ENCODE results near the gene LIMS1.
A peak's percentile ranks its signal among the peaks of the same experiment; 100 is the strongest.

LIMS1 gene

GRCh38 chr2:108560895-108561530 lies 26.7 kb downstream of the LIMS1 start:
- in situ Hi-C loops (cut with MboI; ENCODE audit: low sequenced_read_pairs), result no loop called here

GRCh38 chr2:108562274-108562673 lies 28.0 kb downstream of the LIMS1 start:
- no peaks in the 10 kb centered on the region for H3K36me3 ChIP-seq (replicated peaks)
- no peak overlapping the region for H3K4me3 ChIP-seq

More at GRCh38 chr2:108560895-108561530, 26.7 kb downstream of the LIMS1 start:
- Histone ChIP-seq H3K36me3 (replicated peaks) (no peaks in the 10 kb centered on the region), H3K4me3 (no peak overlapping the region), H3K9me3 (no peaks in the 10 kb centered on the region), H3K4me1 (no peaks in the 10 kb centered on the region), H3K27me3 (ENCODE audit: low read depth) (no peaks in the 10 kb centered on the region)
- no peak for DNase-seq (ENCODE audit: low spot score in 2 of 2)

DNA sequence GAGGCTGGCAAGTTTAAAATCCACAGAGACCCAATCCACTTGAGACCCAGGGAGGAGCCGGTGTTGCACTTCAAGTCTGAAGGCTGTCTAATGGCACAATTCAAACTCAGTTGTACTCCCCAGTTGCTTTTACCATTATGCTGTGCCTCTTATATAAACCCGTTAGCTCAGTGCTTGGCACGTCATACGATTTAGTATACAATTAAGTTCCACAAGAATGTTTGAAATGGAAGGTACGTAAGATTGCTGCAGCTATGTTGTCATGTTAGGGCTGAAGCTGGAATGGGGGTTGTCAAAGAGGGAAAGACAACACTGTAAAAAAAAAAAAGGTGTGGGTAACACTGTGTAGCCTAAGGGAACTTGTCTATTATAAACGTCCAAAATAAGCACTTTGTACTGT lies 30.2 kb downstream of the LIMS1 start:
- H3K36me3 ChIP-seq (replicated peaks), result no peaks in the 10 kb centered on the region
- no peak for DNase-seq (ENCODE audit: low spot score in 2 of 2)
- H3K4me3 ChIP-seq, result no peak overlapping the region
- H3K4me1 ChIP-seq, result no peaks in the 10 kb centered on the region; the same call in 1 of the 2 replicates
- H3K9me3 ChIP-seq, result no peaks in the 10 kb centered on the region
- in situ Hi-C loops (cut with MboI; ENCODE audit: low sequenced_read_pairs), result no loop called here
- no peaks in the 10 kb centered on the region for H3K27me3 ChIP-seq (ENCODE audit: low read depth)

More at GRCh38 chr2:108562274-108562673, 28.0 kb downstream of the LIMS1 start:
- Histone ChIP-seq H3K4me1 (no peaks in the 10 kb centered on the region), H3K9me3 (no peaks in the 10 kb centered on the region), H3K27me3 (ENCODE audit: low read depth) (no peaks in the 10 kb centered on the region)
- in situ Hi-C loops (cut with MboI; ENCODE audit: low sequenced_read_pairs), result no loop called here
- DNase-seq (ENCODE audit: low spot score in 2 of 2), result no peak

DNA sequence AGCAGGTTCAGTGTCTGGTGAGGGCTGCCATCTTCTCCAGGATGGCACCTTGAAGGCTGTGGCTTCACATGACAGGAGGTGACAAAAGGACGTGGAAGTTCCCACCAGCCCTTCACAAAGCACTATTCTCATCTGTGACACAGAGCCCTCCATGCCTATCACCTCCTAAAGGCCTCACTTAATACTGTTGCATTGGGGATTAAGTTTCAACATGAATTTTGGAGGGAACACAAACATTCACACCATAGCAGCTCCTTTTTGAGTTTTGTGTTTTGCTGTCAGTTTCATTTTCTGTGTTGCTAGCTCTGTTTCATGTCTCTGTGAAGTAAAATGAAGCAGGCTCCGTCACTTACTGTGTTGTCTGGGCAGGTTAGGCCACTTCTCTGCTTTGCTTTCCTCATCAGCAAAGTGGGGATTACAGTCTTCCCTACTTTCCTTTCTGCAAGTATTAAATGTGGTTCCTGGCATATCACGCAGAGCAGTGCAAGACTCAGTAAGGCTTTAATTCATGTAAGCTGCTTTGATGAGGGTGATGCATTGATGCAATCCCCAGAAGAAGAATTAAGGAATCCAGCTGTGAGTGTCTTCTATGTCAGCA lies 31.6 kb downstream of the LIMS1 start:
- in situ Hi-C loops (cut with MboI; ENCODE audit: low sequenced_read_pairs), result no loop called here
- Histone ChIP-seq H3K36me3 (replicated peaks) (no peaks in the 10 kb centered on the region), H3K27me3 (ENCODE audit: low read depth) (no peaks in the 10 kb centered on the region), H3K9me3 (no peaks in the 10 kb centered on the region), H3K4me3 (no peak overlapping the region), H3K4me1 (no peaks in the 10 kb centered on the region; the same call in 1 of the 2 replicates)
- DNase-seq (ENCODE audit: low spot score in 2 of 2), result no peak

DNA sequence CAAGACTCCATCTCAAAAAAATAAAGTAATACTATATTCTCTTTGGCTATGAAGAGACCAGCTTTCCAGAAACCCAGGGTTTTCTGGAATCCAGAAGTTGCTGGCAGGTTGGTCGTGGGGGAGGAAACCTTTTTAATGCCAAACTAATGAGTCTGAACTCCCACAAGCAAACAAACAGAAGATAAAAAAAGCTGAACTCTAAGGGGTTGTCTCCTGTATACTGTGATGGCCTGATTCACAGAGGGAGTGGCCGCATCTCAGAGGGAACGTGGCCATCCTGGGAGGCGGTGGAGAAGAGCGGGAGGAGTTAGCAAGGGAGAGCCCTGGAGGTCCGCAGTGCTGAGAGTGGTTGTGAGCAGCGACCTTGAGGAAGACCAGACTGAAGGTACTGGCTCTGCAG lies 36.1 kb downstream of the LIMS1 start:
- H3K4me3 ChIP-seq, result no peak overlapping the region
- no peaks in the 10 kb centered on the region for H3K27me3 ChIP-seq (ENCODE audit: low read depth)
- peaks cover 6% of the 10 kb centered on the region for H3K4me1 ChIP-seq
- H3K9me3 ChIP-seq, result no peaks in the 10 kb centered on the region
- in situ Hi-C loops (cut with MboI; ENCODE audit: low sequenced_read_pairs), result no loop called here
- no peak for DNase-seq (ENCODE audit: low spot score in 2 of 2)
- no peaks in the 10 kb centered on the region for H3K36me3 ChIP-seq (replicated peaks)

DNA sequence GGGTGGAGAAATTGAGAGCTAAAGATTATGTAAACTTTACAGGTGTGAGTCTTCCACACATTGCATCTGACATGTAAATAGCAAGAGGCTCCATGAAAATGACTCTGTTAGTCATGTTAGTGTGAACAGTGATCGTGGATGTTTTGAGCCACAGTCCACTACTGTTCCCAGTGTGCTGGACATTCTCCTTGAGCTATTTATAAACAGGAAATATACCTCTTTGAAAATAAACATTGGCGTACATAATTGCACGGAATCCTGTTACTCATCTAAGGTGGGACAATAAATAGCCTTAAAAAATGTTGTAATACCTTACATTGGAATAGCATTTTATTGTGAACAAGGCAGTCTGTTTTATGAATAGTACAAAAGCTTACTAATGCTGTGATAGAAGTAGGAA lies 37.0 kb downstream of the LIMS1 start:
- no peak for DNase-seq (ENCODE audit: low spot score in 2 of 2)
- in situ Hi-C loops (cut with MboI; ENCODE audit: low sequenced_read_pairs), result no loop called here

GRCh38 chr2:108573061-108573460 lies 38.8 kb downstream of the LIMS1 start:
- Histone ChIP-seq H3K4me3 (no peak overlapping the region), H3K9me3 (no peaks in the 10 kb centered on the region), H3K27me3 (ENCODE audit: low read depth) (no peaks in the 10 kb centered on the region), H3K4me1 (peaks cover 6% of the 10 kb centered on the region), H3K36me3 (replicated peaks) (no peaks in the 10 kb centered on the region)
- DNase-seq (ENCODE audit: low spot score in 2 of 2), result no peak
- in situ Hi-C loops (cut with MboI; ENCODE audit: low sequenced_read_pairs), result no loop called here

More for the DNA sequence above, 37.0 kb downstream of the LIMS1 start:
- Histone ChIP-seq H3K4me1 (peaks cover 6% of the 10 kb centered on the region), H3K9me3 (no peaks in the 10 kb centered on the region), H3K4me3 (no peak overlapping the region), H3K36me3 (replicated peaks) (no peaks in the 10 kb centered on the region), H3K27me3 (ENCODE audit: low read depth) (no peaks in the 10 kb centered on the region)

DNA sequence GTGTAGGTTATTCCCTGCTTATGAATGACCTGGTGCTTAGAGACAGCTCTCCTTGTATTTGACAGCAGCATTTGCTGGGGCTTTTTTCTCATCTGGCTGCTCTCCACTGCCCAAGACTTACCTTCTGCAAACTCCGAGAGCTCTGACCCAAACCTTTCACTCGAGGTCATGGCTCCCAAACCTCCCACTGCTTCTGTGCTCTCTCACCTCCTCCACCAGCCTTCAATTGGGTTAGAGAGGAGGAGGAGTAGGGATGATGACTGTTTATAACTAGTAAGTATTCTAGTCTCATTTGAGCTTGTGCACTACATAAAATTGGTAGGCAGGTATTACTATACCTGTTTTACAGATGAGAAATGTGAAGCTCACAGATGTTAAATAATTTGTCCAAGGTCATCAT lies 40.1 kb downstream of the LIMS1 start:
- H3K36me3 ChIP-seq (replicated peaks), result no peaks in the 10 kb centered on the region
- in situ Hi-C loops (cut with MboI; ENCODE audit: low sequenced_read_pairs), result no loop called here
- no peak for DNase-seq (ENCODE audit: low spot score in 2 of 2)
- no peaks in the 10 kb centered on the region for H3K27me3 ChIP-seq (ENCODE audit: low read depth)
- peaks cover 6% of the 10 kb centered on the region for H3K4me1 ChIP-seq
- no peaks in the 10 kb centered on the region for H3K9me3 ChIP-seq
- no peak overlapping the region for H3K4me3 ChIP-seq

DNA sequence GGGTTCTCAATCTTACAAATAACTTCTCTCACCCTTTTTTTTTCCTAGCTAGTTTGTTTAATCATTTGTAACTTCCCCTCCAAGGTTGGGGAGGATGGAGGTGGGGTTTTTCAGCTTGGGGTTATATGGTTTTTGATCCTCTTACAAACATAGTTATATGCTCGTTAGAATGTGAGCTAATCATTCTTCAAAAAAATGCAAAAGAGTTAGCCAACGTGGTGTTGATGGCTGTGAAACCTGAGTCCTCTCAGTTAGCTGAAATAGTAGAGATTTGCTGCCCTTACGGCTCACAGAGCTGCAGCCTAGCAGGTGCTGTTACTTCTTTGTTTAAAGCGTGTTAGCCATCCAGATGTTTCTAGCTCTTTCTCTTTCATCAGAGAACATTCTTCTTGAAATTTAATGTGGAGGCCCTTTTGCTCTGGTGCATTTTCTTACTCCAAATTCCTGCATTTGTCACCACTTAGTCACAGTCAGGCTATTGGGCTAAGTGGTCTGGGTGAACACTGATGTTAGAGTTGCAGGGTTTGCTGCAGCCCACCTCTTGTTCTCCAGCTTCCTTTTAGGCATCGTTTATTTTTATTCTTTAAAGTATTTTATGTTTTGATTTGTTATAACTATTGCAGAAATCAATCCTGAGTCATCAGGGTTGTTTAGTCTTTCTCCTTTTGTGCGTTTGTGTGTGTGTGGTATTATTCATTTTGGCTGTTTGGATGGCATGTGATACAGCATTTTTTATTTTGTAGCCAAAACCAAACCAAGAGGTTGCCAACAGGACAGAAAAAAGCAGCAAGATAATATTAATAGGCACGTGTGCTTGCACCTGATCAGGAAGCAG lies 41.1 kb downstream of the LIMS1 start:
- Histone ChIP-seq H3K36me3 (replicated peaks) (no peaks in the 10 kb centered on the region), H3K9me3 (no peaks in the 10 kb centered on the region), H3K4me1 (peaks cover 6% of the 10 kb centered on the region), H3K27me3 (ENCODE audit: low read depth) (no peaks in the 10 kb centered on the region), H3K4me3 (no peak overlapping the region)
- in situ Hi-C loops (cut with MboI; ENCODE audit: low sequenced_read_pairs), result loop anchor here (25.0 kb wide), 1 partner anchor 638 kb away; no protein-coding TSS in a partner anchor
- no peak for DNase-seq (ENCODE audit: low spot score in 2 of 2)

- H3K4me3 ChIP-seq, result no peak overlapping the region
- H3K9me3 ChIP-seq, result no peaks in the 10 kb centered on the region
- no peak for DNase-seq (ENCODE audit: low spot score in 2 of 2)
- in situ Hi-C loops (cut with MboI; ENCODE audit: low sequenced_read_pairs), result loop anchor here (25.0 kb wide), 1 partner anchor 640 kb away; no protein-coding TSS in a partner anchor
- H3K27me3 ChIP-seq (ENCODE audit: low read depth), result no peaks in the 10 kb centered on the region
- H3K36me3 ChIP-seq (replicated peaks), result no peaks in the 10 kb centered on the region
- H3K4me1 ChIP-seq, result no peaks in the 10 kb centered on the region; the same call in 1 of the 2 replicates
These were observed 42.8 kb downstream of the LIMS1 start for GRCh38 chr2:108577099-108577498.

DNA sequence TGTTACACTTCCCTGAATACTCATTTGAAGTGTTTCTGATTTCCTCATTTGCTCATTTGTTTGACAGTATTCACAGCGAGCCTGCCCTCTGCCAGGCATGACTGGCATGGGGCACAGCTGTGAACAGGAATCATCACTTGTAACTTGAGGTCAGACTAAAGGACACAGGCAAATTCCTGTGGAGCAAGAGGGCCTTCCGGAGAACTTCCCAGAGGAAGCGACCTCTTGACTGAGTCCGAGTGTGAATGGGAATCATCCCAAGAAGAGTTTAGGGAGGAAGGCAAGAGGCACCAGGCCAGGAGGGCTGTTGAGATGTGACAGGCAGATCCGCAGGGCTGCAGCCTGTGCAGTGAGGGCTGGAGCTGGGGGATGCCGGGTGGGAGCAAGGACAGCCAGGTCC lies 45.4 kb downstream of the LIMS1 start:
- in situ Hi-C loops (cut with MboI; ENCODE audit: low sequenced_read_pairs), result loop anchor here (25.0 kb wide), 1 partner anchor 642 kb away; no protein-coding TSS in a partner anchor

DNA sequence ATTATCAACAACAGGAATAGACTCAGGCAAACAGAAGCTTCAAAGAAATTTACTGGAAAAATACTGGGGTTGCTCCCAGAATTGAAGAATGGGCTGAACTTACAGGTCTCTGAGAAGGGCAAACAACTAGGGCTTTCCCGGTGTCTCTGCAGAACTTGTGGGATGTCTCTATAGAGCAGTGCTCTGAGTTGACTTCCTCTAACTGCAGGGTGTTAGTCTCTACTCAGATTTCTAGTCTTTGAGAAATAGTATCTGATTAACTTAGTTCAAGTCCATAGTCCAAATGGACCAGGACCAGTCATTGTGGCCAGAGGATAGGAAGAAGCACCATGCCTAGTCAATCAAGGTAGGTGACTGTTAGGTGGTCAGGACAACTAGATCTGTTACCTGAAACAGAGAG lies 45.8 kb downstream of the LIMS1 start:
- no peaks in the 10 kb centered on the region for H3K27me3 ChIP-seq (ENCODE audit: low read depth)

More for the DNA sequence above, 45.4 kb downstream of the LIMS1 start:
- no peak for DNase-seq (ENCODE audit: low spot score in 2 of 2)
- H3K9me3 ChIP-seq, result no peaks in the 10 kb centered on the region
- H3K4me1 ChIP-seq, result no peaks in the 10 kb centered on the region; the same call in 1 of the 2 replicates
- no peaks in the 10 kb centered on the region for H3K36me3 ChIP-seq (replicated peaks)
- no peaks in the 10 kb centered on the region for H3K27me3 ChIP-seq (ENCODE audit: low read depth)
- H3K4me3 ChIP-seq, result no peak overlapping the region

DNA sequence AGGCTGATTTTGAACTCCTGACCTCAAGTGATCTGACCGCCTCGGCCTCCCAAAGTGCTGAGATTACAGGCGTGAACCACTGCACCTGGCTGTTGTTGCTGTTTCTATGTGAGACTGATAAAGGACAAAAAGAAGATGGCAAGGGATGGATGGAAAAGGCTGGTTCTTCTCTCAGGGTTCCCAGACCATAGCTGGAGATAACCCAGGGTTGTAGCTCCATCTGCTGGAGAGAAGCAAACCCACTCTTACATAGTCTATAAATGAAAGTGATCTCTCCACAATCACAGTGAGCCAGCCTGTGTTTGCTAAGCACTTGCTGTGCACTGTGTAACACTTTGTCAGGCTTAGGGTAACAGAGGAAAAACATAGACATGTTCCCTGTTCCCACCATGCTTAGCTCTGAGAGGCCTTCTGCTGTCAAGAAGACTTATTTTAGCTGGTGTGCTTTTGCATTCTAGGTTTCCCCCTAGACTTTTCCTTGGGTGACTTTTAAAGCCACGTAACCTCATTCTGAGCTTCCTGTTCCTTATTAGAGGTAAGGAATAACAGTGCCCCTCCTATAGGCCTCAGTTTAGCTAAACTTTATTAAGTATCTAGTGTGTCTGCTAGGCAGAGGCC lies 49.7 kb downstream of the LIMS1 start:
- no peaks in the 10 kb centered on the region for H3K4me1 ChIP-seq
- H3K9me3 ChIP-seq, result no peaks in the 10 kb centered on the region
- no peaks in the 10 kb centered on the region for H3K27me3 ChIP-seq (ENCODE audit: low read depth)
- in situ Hi-C loops (cut with MboI; ENCODE audit: low sequenced_read_pairs), result loop anchor here (25.0 kb wide), 1 partner anchor 647 kb away; no protein-coding TSS in a partner anchor
- H3K36me3 ChIP-seq (replicated peaks), result no peaks in the 10 kb centered on the region
- DNase-seq (ENCODE audit: low spot score in 2 of 2), result peak; percentile 59 to 69
- no peak overlapping the region for H3K4me3 ChIP-seq

More for the DNA sequence above, 45.8 kb downstream of the LIMS1 start:
- H3K4me3 ChIP-seq, result no peak overlapping the region
- no peaks in the 10 kb centered on the region; the same call in 1 of the 2 replicates for H3K4me1 ChIP-seq
- no peaks in the 10 kb centered on the region for H3K36me3 ChIP-seq (replicated peaks)
- in situ Hi-C loops (cut with MboI; ENCODE audit: low sequenced_read_pairs), result loop anchor here (25.0 kb wide), 1 partner anchor 643 kb away; no protein-coding TSS in a partner anchor
- no peak for DNase-seq (ENCODE audit: low spot score in 2 of 2)
- no peaks in the 10 kb centered on the region for H3K9me3 ChIP-seq

Data from HAP-1 (cell line).